ENCODE measurements around the gene BBX.

GRCh38 chr3:107781253-107781652 lies 258.5 kb downstream of the BBX start:
- TF ChIP-seq, protein P1, sequence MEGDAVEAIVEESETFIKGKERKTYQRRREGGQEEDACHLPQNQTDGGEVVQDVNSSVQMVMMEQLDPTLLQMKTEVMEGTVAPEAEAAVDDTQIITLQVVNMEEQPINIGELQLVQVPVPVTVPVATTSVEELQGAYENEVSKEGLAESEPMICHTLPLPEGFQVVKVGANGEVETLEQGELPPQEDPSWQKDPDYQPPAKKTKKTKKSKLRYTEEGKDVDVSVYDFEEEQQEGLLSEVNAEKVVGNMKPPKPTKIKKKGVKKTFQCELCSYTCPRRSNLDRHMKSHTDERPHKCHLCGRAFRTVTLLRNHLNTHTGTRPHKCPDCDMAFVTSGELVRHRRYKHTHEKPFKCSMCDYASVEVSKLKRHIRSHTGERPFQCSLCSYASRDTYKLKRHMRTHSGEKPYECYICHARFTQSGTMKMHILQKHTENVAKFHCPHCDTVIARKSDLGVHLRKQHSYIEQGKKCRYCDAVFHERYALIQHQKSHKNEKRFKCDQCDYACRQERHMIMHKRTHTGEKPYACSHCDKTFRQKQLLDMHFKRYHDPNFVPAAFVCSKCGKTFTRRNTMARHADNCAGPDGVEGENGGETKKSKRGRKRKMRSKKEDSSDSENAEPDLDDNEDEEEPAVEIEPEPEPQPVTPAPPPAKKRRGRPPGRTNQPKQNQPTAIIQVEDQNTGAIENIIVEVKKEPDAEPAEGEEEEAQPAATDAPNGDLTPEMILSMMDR (IDR thresholded peaks at IDR 0.05; ENCODE audit: insufficient read depth, low read length): no peak
- TF ChIP-seq POLR2AphosphoS5 (IDR thresholded peaks at IDR 0.05; ENCODE audit: low read depth) (no peak), SPI1 (IDR thresholded peaks at IDR 0.05; ENCODE audit: borderline replicate concordance, low read depth) (no peak), GABPA (IDR thresholded peaks at IDR 0.05; ENCODE audit: low read depth) (no peak)
